Thoracic aorta (tissue), 2 donors: ENCODE results near the gene CMC4. TPM values are rescaled to one million over a fixed set of nuclear protein-coding genes. Genes with fewer than 3 reads are reported as not detected.

Source experiments
- ATAC-seq: fragments of 150-250 bp; one replicate; pipeline ENCODE4 v1.8.0; 2017; ENCODE audit warnings: low read depth; ENCODE audit not compliant: insufficient number of reproducible peaks, low FRiP score
- DNase-seq: peaks from one replicate; pipeline ENCODE4 v3.0.0-alpha.2; 2020; ENCODE audit warnings: low spot score
- H3K27ac ChIP-seq, 2 donors: fragments of 200-600 bp; sonication (generic); 1 replicate in 1 of 2; 2 replicates in 1 of 2; pipeline ENCODE4 v1.5.1; 2016; ENCODE audit warnings: mild to moderate bottlenecking in 2 of 2, moderate library complexity in 2 of 2
- H3K27me3 ChIP-seq: fragments of 200-600 bp; sonication (generic); replicated peaks from 2 replicates; pipeline ENCODE4 v1.6.0; 2016; ENCODE audit warnings: mild to moderate bottlenecking; ENCODE audit not compliant: insufficient read depth
- H3K36me3 ChIP-seq: fragments of 200-600 bp; sonication (generic); one replicate; pipeline ENCODE4 v1.5.1; 2016
- H3K4me1 ChIP-seq, 2 donors: fragments of 200-600 bp; sonication (generic); 1 replicate in 1 of 2; 2 replicates in 1 of 2; pipeline versions ENCODE4 v1.5.1 to v1.6.0; 2016; ENCODE audit warnings: low read depth in 2 of 2, mild to moderate bottlenecking in 1 of 2; ENCODE audit not compliant: control insufficient read depth in 1 of 2
- H3K4me3 ChIP-seq: fragments of 200-600 bp; sonication (generic); 2 replicates; pipeline ENCODE4 v1.5.1; 2016; ENCODE audit warnings: mild to moderate bottlenecking
- H3K9me3 ChIP-seq: fragments of 200-600 bp; sonication (generic); 2 replicates; pipeline ENCODE4 v1.5.1; 2016
- CTCF ChIP-seq: fragments of 200-600 bp; sonication (generic); IDR thresholded peaks from one replicate; pipeline ENCODE4 v1.5.1; 2019; ENCODE audit warnings: antibody characterized with exemption
- total RNA-seq, 2 donors: library from RNA; depleted of rRNA; stranded (reverse); fragments of >200 nt; gene quantifications; one replicate each; pipeline versions ENCODE4 v1.1.0 to v1.2.3, GENCODE V29; 2016

Gene CMC4
- total RNA-seq, 2 donors from 2014 or later = 11.9 to 32.5 TPM

DNA sequence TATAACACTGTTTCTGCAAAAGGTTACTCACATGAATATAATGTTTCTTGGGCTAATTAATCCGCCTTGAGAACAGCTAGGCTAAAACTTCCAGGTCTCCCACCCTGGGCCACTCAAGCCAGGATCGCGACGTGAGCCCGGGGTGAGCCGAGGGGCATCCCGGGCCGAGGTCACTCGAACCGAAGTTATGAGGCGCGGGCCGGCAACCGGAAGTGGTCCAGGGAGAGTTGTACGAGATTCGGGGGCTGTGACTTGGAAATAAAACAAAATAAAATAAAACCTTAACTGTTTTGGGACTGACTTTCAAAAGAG, 317 bp downstream of the CMC4 start:
- Histone ChIP-seq H3K36me3 (no peaks in the 10 kb centered on the region), H3K27ac (peak overlapping the region; percentile 82 to 86), H3K4me3 (peak overlapping the region; percentile 86), H3K4me1 (peaks cover 4 to 7% of the 10 kb centered on the region in 2 donors), H3K9me3 (no peaks in the 10 kb centered on the region), H3K27me3 (no peaks in the 10 kb centered on the region)
- DNase-seq (no peak), ATAC-seq (peak; percentile 24)
- no peak for TF ChIP-seq CTCF

DNA sequence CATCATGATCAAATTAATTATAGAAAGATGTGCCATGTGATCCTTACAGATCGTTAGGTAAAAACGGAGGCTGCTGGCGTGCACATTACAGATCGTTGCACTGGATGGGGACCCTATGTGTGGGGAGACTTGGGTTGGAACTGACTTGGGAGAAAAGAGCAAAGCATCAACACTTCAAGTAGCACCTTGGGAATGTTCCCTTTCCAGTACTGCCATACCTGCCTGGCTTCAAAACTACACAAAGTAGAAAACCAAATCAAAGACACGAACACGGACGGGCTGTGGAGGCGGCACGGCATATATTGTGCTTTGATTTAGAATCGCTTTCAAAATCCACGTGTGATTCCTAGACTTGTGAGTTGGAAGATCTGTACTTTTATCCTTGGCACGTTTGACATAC, 898 bp downstream of the CMC4 start:
- peak overlapping the region; percentile 86 for H3K4me3 ChIP-seq
- no peaks in the 10 kb centered on the region for H3K9me3 ChIP-seq
- DNase-seq (no peak), ATAC-seq (no peak)
- no peaks in the 10 kb centered on the region for H3K27me3 ChIP-seq
- H3K27ac ChIP-seq = peak overlapping the region in 1 of 2 donors; percentile 86
- no peaks in the 10 kb centered on the region for H3K36me3 ChIP-seq
- TF ChIP-seq CTCF = no peak
- peaks cover 4 to 7% of the 10 kb centered on the region in 2 donors for H3K4me1 ChIP-seq

DNA sequence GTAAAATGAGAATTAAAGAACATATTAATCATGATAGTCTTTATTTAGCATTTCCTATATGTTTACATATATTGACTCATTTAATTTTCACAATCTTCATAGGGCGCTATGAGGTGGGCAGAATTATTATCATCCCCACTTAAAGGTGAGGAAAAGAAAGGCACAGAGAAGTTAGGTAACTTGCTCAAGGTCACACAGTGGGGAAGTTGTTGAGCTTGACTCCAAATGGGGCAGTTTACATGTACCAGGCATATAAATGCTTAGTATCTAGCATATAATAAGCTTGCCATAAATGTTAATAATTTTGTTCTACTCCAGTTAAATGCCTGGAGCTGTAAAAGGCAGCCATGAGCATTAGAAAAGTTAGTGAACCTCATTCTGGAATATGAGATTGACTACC, 1.5 kb downstream of the CMC4 start:
- no peak overlapping the region for H3K27ac ChIP-seq
- peaks cover 4 to 7% of the 10 kb centered on the region in 2 donors for H3K4me1 ChIP-seq

DNA sequence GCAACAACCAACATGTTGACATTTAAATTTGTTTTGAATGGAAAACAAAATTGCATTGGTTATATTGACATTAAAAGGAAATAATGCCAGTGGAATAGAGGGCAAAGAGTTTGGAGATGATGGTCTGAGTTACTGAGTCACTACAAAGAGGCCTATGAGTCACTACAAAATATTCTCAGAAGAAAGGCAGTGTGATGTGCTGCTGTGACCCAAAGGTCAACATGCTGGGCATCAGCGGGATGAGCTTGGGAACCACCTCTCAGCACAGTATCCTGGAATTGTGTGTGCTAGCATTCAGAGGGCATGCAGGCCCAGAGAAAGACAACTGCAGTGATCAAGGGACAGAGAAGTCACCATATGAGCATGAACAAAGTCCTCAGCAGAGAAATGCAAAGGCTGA, 2.8 kb downstream of the CMC4 start:
- Histone ChIP-seq H3K36me3 (no peaks in the 10 kb centered on the region), H3K4me1 (peaks cover 4 to 7% of the 10 kb centered on the region in 2 donors), H3K9me3 (no peaks in the 10 kb centered on the region), H3K4me3 (no peak overlapping the region), H3K27me3 (no peaks in the 10 kb centered on the region), H3K27ac (no peak overlapping the region)
- TF ChIP-seq CTCF = no peak
- DNase-seq (no peak), ATAC-seq (no peak)

More for the DNA sequence above, 1.5 kb downstream of the CMC4 start:
- Histone ChIP-seq H3K36me3 (no peaks in the 10 kb centered on the region), H3K27me3 (no peaks in the 10 kb centered on the region), H3K9me3 (no peaks in the 10 kb centered on the region), H3K4me3 (peak overlapping the region; percentile 86)
- no peak for DNase-seq
- TF ChIP-seq CTCF = no peak
- no peak for ATAC-seq

DNA sequence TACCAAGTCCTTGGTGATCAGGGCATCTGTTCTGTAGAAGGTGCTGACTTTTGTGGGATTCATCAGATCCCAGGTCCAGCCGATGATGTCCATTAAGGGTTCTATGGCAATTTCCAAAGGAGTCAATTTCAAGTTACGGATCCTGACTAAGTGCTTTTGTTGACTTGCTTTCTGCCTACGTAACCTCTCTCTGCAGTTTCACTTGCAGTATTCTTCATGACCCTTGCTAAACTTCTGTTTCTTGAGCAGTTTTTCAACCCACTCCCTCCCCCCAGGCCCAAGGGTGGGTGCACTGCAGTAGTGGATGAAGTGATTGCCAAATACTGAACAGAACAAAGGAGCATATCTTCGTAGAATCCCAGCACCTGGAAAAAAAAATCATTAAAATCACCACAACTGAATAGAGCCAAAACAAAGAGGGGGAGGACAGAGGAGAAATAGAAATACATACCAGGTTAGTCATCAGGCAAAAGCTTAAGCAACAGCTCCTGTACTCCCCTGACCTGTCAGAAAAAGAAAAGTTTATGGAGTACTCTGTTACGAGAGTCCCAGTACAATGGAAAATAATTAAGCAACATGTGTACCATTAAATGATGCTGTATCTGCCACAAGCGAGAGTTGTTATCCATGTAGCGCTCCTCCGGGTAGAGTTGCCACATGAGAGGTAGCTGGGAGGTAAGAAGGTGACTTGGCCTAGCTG, 5.8 kb downstream of the CMC4 start:
- Histone ChIP-seq H3K9me3 (no peaks in the 10 kb centered on the region), H3K4me1 (no peaks in the 10 kb centered on the region), H3K27ac (no peak overlapping the region), H3K27me3 (no peaks in the 10 kb centered on the region), H3K36me3 (no peaks in the 10 kb centered on the region), H3K4me3 (no peak overlapping the region)
- no peak for DNase-seq
- no peak for ATAC-seq
- TF ChIP-seq CTCF = no peak
